Ascending aorta (tissue), 2 donors: ENCODE results near the gene IFNK. TPM values are rescaled to one million over a fixed set of nuclear protein-coding genes. Genes with fewer than 3 reads are reported as not detected.

Experiments used
- DNase-seq, 2 donors: peaks; one replicate each; pipeline ENCODE4 v3.0.0-alpha.2; 2019; ENCODE audit warnings: low spot score in 2 of 2
- H3K27ac ChIP-seq, 2 donors: fragments of 200-600 bp; sonication (generic); one replicate each; pipeline ENCODE4 v1.5.1; 2016 to 2017; ENCODE audit warnings: mild to moderate bottlenecking in 1 of 2
- H3K27me3 ChIP-seq: fragments of 200-600 bp; sonication (generic); one replicate; pipeline ENCODE4 v1.5.1; 2017
- H3K36me3 ChIP-seq, 2 donors: fragments of 200-600 bp; sonication (generic); one replicate each; pipeline ENCODE4 v1.5.1; 2016
- H3K4me1 ChIP-seq, 2 donors: fragments of 200-600 bp; sonication (generic); one replicate each; pipeline ENCODE4 v1.5.1; 2016 to 2017; ENCODE audit warnings: mild to moderate bottlenecking in 1 of 2
- H3K4me3 ChIP-seq, 2 donors: fragments of 200-600 bp; sonication (generic); one replicate each; pipeline ENCODE4 v1.5.1; 2016 to 2017; ENCODE audit warnings: mild to moderate bottlenecking in 1 of 2
- H3K9me3 ChIP-seq, 2 donors: fragments of 200-600 bp; sonication (generic); one replicate each; pipeline ENCODE4 v1.5.1; 2016
- intact Hi-C: fragments of 100-400 bp; cut with DNase I; formaldehyde crosslinking; loops from one replicate; pipeline ENCODE4 v1.15.1; 2023
- total RNA-seq: library from RNA; depleted of rRNA; stranded (reverse); fragments of >200 nt; gene quantifications from one replicate; pipeline ENCODE4 v1.1.0, GENCODE V29; 2016
- TF ChIP-seq, protein P1 (sequence below), 3 experiments: fragments of 200-600 bp in 2 of 3; fragments of 450-650 bp in 1 of 3; sonication (generic) in 2 of 3; IDR thresholded peaks; one replicate each; pipeline ENCODE4 v1.5.1; 2016 to 2019; ENCODE audit warnings: antibody characterized with exemption in 3 of 3, mild to moderate bottlenecking in 1 of 3, moderate library complexity in 1 of 3

IFNK gene
- total RNA-seq, 1 donor from 2014 or later = not detected

- H3K27ac ChIP-seq = no peak overlapping the region
- peaks cover 9 to 23% of the 10 kb centered on the region in 2 donors for H3K4me1 ChIP-seq
- intact Hi-C loops = loop anchor here (5.0 kb wide), 1 partner anchor 73 kb away; no protein-coding TSS in a partner anchor
- H3K9me3 ChIP-seq = no peaks in the 10 kb centered on the region
- H3K27me3 ChIP-seq = no peaks in the 10 kb centered on the region
- no peak for DNase-seq
- peaks cover 0 to 11% of the 10 kb centered on the region in 2 donors for H3K36me3 ChIP-seq
- TF ChIP-seq, protein P1, sequence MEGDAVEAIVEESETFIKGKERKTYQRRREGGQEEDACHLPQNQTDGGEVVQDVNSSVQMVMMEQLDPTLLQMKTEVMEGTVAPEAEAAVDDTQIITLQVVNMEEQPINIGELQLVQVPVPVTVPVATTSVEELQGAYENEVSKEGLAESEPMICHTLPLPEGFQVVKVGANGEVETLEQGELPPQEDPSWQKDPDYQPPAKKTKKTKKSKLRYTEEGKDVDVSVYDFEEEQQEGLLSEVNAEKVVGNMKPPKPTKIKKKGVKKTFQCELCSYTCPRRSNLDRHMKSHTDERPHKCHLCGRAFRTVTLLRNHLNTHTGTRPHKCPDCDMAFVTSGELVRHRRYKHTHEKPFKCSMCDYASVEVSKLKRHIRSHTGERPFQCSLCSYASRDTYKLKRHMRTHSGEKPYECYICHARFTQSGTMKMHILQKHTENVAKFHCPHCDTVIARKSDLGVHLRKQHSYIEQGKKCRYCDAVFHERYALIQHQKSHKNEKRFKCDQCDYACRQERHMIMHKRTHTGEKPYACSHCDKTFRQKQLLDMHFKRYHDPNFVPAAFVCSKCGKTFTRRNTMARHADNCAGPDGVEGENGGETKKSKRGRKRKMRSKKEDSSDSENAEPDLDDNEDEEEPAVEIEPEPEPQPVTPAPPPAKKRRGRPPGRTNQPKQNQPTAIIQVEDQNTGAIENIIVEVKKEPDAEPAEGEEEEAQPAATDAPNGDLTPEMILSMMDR (IDR thresholded peaks at IDR 0.05) = no peak
- H3K4me3 ChIP-seq = no peak overlapping the region
Measured at GRCh38 chr9:27545471-27545870, 21.4 kb downstream of the IFNK start.

DNA sequence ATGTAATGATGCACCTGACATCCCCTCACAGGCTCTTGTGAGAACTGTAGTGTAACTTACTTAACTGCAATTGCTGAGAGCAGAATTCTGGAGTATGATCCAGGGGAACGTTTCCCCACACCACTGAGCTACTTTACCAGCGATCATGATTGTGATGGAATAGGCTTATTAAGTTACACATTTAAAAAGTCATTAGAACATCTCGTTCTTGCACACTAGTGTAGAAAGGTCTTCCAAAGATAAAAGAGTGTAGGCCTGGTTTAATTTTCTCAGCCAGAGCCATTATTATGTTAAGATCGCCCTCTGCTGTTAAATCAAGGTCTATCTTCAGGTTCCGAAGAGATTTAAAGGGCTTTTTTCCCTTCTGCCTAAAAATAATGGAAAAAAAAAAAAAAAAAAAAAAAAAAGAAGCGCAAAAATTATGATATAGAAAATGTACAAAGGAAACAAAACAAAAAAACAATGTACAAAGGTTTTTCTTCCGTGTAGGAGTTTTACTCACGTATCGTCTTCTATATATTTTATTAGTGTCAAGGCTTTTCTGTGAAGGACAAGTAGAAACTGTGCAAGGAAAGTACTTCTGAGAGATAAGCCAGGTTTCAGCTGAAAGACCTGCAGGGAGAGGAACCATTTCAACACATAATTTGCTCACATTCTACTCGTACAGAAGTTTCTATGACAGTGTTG lies 24.1 kb downstream of the IFNK start:
- DNase-seq = no peak
- TF ChIP-seq, protein P1 (IDR thresholded peaks at IDR 0.05) = peak; percentile 27 to 62 (median 30)
- intact Hi-C loops = loop anchor here (1.0 to 5.0 kb wide), 3 partner anchors 19 to 215 kb away; partner anchors contain the start of gene MOB3B
- H3K27me3 ChIP-seq = no peaks in the 10 kb centered on the region
- no peaks in the 10 kb centered on the region for H3K9me3 ChIP-seq
- H3K36me3 ChIP-seq = peaks cover 0 to 22% of the 10 kb centered on the region in 2 donors
- no peak overlapping the region for H3K4me3 ChIP-seq
- no peaks in the 10 kb centered on the region for H3K4me1 ChIP-seq
- H3K27ac ChIP-seq = no peak overlapping the region

DNA sequence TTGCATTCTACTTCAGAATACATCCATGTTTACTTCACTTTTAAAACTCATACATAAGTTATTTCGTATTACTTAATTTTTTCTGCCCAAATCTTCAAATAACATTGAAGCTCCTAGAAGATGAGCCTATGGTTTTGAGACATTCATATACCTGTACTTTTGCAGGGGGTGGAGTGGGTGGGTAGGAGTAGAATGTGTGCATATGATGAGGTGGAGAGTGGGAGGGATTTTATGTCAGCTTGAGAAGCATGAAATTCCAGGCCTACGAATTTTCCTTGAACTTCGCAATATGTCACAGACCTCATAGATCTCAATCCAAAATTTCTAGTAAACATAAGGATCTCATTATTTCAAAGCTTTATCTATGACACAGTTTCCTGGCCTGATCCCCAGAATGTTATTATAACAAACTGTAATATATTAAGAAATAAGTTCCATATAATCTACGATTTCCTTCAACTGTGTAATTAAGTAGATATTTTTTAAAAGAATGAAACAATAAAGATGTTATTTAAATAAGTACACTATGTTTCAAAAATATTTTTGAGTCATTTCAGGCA lies 25.2 kb downstream of the IFNK start:
- H3K4me1 ChIP-seq = no peaks in the 10 kb centered on the region
- TF ChIP-seq, protein P1 (IDR thresholded peaks at IDR 0.05) = no peak
- H3K4me3 ChIP-seq = no peak overlapping the region
- no peaks in the 10 kb centered on the region for H3K9me3 ChIP-seq
- no peak overlapping the region for H3K27ac ChIP-seq
- DNase-seq = no peak
- H3K36me3 ChIP-seq = peaks cover 0 to 24% of the 10 kb centered on the region in 2 donors
- no peaks in the 10 kb centered on the region for H3K27me3 ChIP-seq
- intact Hi-C loops = loop anchor here (2.0 to 5.0 kb wide), 2 partner anchors 20 to 77 kb away; partner anchors contain the start of gene MOB3B

DNA sequence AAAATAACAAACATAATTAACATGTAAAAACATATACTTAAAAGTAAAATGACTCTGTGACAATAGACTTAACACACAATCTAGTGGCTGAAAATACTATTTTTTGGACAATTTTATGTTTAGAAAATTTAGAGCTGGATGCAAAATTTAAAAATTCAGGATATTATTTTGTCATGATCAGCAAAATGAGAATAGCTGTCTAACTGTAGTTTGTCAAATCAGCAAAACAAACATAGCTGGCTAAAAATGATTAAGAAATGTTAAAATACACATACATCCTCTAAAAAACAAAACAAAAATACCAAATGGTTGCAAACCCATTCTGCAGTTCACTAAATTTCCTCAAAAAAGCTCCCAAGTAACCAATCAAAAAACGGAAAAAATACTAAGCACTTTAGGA lies 30.6 kb downstream of the IFNK start:
- no peak for DNase-seq

GRCh38 chr9:27556470-27556869 lies 32.4 kb downstream of the IFNK start:
- Histone ChIP-seq H3K4me3 (no peak overlapping the region), H3K36me3 (peaks cover 23 to 73% of the 10 kb centered on the region in 2 donors), H3K27ac (no peak overlapping the region), H3K4me1 (no peaks in the 10 kb centered on the region), H3K27me3 (no peaks in the 10 kb centered on the region), H3K9me3 (no peaks in the 10 kb centered on the region)
- DNase-seq = no peak
- TF ChIP-seq, protein P1 (IDR thresholded peaks at IDR 0.05) = no peak
- intact Hi-C loops = no loop called here

More for the DNA sequence above, 30.6 kb downstream of the IFNK start:
- H3K27ac ChIP-seq = no peak overlapping the region
- intact Hi-C loops = no loop called here
- H3K36me3 ChIP-seq = peaks cover 13 to 58% of the 10 kb centered on the region in 2 donors
- H3K27me3 ChIP-seq = no peaks in the 10 kb centered on the region
- H3K4me1 ChIP-seq = no peaks in the 10 kb centered on the region
- TF ChIP-seq, protein P1 (IDR thresholded peaks at IDR 0.05) = no peak
- no peak overlapping the region for H3K4me3 ChIP-seq
- no peaks in the 10 kb centered on the region for H3K9me3 ChIP-seq
